Activated CD8-positive, alpha-beta memory T cell treated with anti-CD3 and anti-CD28 coated beads for 36 hours (primary cell): ENCODE results near the gene AURKA. TPM values are rescaled to one million over a fixed set of nuclear protein-coding genes. Genes with fewer than 3 reads are reported as not detected.
"Not testable (repeated sequence)": the region's sequence is repeated elsewhere in the genome, so short reads cannot be mapped to it uniquely, and the experiment has no call there.

ENCODE experiments used
- CTCF ChIA-PET: fragments of 350-600 bp; sonication (Branson Sonifier 250); formaldehyde crosslinking; loops from one replicate; lab custom pipeline; 2021; ENCODE audit warnings: antibody characterized with exemption; lab: Charles Lee
- POLR2A ChIA-PET: fragments of 350-600 bp; sonication (Branson Sonifier 250); formaldehyde crosslinking; loops from one replicate; lab custom pipeline; 2021; ENCODE audit warnings: antibody characterized with exemption; lab: Charles Lee
- total RNA-seq, 2 experiments: library from RNA; stranded (reverse); gene quantifications; one replicate each; pipeline ENCODE4 v1.2.3, GENCODE V29; 2021

AURKA gene
- total RNA-seq, 2 experiments from 2014 or later, result 64.5 to 69.2 TPM

DNA sequence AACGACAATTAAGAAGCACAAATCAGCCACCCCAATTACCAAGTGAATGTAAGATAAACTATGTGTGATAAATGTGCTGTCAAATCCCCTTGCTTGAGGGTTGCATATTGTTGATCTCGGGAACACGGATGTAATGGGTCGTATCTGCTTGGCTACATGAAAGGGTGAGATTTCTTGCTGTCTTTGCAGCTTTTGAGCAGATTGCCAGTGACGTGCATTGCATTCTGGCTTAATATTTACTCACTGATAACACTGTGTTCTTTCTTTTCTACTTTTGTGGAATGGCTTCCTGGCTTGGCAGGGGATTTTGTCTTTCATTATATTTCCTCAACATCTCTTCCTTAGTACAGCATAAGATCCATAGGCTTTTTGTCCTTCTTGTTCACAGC is 43.7 kb downstream of the AURKA start:
- ChIA-PET CTCF (no interaction called here), POLR2A (no interaction called here)

DNA sequence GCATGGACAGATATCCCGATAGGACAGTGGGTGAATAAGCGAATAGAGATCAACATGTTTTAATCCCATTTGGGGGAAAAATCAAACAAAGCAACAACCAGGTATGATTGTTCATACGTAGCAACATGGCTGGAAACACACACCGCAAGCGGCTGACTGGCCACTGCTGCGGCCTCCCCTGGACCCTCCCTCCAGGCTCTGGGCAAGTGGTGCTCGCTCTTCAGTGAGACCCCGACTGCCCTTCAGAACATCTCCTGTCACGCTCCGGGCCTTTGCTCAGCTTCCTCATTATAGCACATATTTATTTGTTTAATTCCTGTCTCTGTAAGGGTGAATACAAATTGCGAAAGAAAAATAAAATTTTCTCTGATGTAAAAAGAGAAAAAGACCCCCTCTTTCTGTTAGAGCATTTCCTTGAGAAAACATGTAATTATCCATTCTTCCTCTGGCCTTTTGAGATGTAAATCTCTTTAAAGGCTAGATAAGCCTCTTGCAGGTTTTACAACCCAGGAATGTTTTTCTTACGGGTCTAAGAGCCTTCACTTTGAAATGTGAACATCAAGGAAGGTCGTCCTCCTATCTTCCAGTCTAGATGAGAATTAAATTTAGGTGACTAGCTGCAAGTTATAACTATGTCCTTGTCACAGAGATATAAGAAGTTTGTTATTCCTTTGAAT is 44.2 kb downstream of the AURKA start:
- POLR2A ChIA-PET, result no interaction called here
- CTCF ChIA-PET, result no interaction called here

DNA sequence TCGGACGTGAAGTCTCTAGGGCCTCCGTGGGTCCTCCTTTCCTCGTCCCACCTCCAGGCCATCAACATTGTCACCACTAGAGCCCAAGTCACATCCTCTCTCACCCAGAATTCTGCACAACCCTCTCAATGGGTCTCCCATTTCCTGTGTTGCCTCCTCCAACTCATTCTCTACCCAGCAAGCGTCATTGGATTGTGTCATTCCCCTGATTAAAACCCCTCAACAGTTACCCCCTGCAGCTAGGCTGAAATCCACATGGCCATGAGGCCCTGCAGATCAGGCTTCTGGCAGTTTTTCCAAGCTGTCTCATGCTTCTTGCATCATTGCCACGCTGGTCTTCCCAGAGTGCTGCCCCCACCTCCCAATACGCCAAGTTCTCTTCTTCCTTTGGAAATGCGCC is 46.1 kb downstream of the AURKA start:
- CTCF ChIA-PET, result no interaction called here

DNA sequence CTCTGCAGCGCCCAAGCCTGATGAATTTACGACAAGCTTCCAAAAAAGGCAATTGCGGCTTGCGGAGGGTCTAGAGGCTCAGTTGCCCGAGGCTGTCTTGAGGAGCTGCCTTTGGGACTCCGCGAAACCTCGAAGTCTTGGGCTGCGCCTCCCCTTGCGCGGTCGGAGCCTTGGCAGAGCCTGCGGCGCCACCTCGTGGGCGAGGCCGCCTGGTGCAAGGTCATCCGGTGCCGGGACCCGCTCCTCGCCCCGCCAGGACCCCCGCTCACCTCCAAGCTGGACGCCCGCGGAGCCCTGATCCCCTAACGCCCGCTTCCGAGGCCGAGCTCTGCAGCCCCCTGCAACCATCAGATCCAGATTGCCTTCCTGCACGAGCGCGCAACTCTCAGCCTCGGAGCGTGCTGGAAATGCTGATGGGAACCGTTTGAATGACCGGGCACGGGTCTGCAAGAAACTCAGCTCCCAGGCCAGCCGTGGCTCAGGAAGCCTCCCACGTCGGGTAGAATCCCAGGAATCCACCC is 48.1 kb downstream of the AURKA start:
- ChIA-PET CTCF (interaction anchor here (1.4 kb wide), 1 partner anchor 207 kb away, joined by 3 read pairs; no protein-coding TSS in a partner anchor), POLR2A (no interaction called here)

More for the DNA sequence above, 46.1 kb downstream of the AURKA start:
- POLR2A ChIA-PET, result no interaction called here

DNA sequence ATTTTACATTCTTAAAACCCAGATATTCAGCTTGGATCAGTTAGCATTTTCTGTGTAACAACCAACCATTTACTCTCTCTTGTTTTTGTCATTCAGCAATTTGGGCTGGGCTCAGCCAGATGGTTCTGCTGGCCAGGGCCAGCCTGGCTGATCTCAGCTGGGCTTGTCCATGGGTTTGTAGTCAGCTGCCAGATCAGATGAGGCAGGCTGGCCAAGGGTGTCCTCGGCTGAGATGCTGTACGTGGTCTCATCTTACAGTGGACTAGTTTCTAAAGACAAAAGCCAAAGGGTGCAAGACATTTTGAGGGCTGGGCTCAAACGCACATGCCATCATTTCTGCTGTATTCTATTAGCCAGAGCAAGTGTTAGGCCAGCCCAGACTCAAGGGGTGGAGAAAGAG is 49.2 kb downstream of the AURKA start:
- ChIA-PET CTCF (interaction anchor here (1.4 kb wide), 1 partner anchor 208 kb away, joined by 3 read pairs; no protein-coding TSS in a partner anchor), POLR2A (no interaction called here)

DNA sequence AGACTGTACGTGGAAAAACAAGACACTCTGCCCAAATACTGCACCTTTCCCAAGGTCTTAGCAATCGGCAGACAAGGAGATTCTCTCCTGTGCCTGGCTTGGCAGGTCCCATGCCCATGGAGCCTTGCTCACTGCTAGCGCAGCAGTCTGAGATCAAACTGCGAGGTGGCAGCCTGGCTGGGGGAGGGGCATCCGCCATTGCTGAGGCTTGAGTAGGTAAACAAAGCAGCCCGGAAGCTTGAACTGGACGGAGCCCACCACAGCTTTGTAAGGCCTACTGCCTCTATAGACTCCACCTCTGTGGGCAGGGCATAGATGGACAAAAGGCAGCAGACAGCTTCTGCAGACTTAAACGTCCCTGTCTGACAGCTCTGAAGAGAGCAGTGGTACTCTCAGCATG is 55.3 kb downstream of the AURKA start:
- POLR2A ChIA-PET, result not testable (repeated sequence)
- CTCF ChIA-PET, result interaction anchor here (0.6 kb wide), 1 partner anchor 1854 kb away, joined by 3 read pairs; no protein-coding TSS in a partner anchor

DNA sequence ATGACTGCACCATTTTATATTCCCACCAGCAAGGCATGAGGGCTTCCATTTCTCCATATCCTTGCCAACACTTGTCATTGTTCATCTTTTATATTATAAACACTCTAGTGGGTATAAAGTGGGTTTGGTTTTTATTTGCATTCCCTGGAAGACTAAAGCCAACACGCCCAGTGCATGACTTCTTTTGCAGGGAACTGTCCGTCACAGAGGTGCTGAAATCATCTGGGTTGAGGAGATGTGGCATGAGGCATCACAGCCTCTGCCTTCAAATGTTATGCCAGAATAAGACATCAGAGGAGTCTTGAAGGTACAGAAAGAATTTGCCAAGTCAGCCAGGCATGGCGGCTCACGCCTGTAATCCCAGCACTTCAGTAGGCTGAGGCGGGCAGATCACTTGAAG is 63.2 kb downstream of the AURKA start:
- CTCF ChIA-PET, result no interaction called here
- POLR2A ChIA-PET, result no interaction called here

DNA sequence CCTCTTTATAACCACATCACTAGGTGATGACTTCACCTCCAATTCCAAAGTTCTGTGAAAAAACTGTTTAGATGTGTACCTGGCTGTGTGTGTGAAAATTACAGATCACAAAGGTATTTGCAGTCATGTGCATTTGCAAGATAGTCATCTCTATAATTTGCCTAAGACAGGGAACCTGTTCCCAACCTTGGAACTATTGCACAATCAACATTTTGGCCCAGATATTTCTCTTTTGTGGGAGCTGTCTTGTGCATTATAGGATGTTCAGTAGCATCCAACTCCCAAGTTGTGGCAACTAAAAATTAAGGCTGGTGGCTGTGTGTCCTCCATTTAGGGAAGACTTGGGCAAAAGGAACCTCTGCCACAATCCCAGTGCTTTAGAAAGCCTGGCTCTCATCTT is 67.2 kb downstream of the AURKA start:
- ChIA-PET POLR2A (no interaction called here), CTCF (no interaction called here)

DNA sequence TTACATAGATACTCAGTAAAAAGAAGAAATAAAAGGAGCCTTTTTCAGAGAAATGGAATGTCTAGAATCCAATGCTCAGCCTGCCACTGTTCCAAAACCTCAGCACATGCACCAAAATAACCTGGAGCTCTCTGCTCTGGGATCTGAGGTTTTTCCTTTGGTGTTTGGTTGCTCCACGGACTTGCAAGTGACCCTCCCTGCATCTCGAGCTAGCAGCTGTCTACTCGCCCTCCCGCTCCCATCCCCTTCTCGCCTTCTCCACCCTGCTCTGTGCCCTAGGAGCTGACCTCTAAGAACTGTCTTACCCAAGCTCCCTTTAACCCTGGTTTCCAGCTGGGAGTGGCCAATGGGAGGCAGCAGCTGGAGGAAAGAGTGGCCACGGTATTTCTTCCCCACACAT is 68.4 kb downstream of the AURKA start:
- POLR2A ChIA-PET, result no interaction called here
- CTCF ChIA-PET, result no interaction called here

DNA sequence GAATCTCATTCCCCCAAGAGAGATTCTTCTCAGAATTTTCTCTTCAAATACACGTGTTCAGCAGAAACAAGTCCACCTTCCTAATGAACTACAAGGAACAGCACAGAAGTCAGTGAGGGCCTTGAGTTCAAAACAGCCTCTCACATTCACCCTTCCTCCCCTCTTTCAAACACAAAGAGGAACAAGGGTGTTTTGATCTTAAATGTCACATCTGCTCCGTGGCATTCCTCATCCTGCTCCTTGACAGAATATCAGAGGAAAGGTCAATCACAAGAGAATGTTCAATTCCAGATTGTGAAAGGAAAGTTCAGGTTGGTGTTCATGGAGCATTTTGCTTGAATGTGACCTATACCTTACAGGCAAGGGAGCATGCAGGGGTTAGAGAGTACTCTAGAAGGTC is 68.8 kb downstream of the AURKA start:
- CTCF ChIA-PET, result no interaction called here
- POLR2A ChIA-PET, result no interaction called here

DNA sequence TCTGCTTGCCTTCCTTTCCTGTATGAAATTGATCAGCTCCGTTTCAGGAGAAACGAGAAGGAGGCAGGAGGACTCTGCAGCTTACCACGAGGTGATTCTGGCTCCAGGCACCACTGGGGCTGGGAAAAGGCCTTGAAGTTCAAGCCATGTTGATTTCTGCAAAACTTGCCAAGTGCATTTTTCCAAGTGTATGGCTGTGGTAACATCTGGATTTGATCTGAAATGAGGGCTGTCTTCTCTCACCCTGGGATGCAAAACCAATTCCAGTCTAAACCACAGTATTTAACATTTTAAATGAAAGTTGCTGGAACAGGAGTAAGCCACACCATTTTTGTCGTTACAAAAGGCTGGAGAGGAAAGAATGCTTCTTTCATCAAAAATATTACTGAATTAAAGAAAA is 69.3 kb downstream of the AURKA start:
- ChIA-PET POLR2A (no interaction called here), CTCF (no interaction called here)

Other genes with a start within 250 kb of the AURKA start
- gene MC3R, start 143.5 kb downstream of the AURKA start, total RNA-seq, result not detected
- 1 to 10 TPM; 4.3 to 4.8 TPM for gene FAM210B, start 33.2 kb downstream of the AURKA start, total RNA-seq
- gene CSTF1, start 430 bp upstream of the AURKA start, total RNA-seq, result 10 to 100 TPM; 55.7 to 59.7 TPM
- 1 to 10 TPM; 2.7 to 2.8 TPM for gene CASS4, start 20.0 kb upstream of the AURKA start, total RNA-seq
- gene RTF2, start 76.4 kb upstream of the AURKA start, total RNA-seq, result 10 to 100 TPM; 78.2 to 79.7 TPM
- gene FAM209A, start 132.5 kb upstream of the AURKA start, total RNA-seq, result under 1 TPM; 0.53 to 0.59 TPM
- under 1 TPM; 0.48 to 0.86 TPM for gene FAM209B, start 141.0 kb upstream of the AURKA start, total RNA-seq
- gene TFAP2C, start 237.1 kb upstream of the AURKA start, total RNA-seq, result not detected